Keratinocyte (primary cell): ENCODE results near the gene PDE1C. TPM values are rescaled to one million over a fixed set of nuclear protein-coding genes. Genes with fewer than 3 reads are reported as not detected.

Experiments
- DNase-seq: peaks from one replicate; pipeline ENCODE4 v3.0.0-alpha.2; 2011; ENCODE audit warnings: low read depth, missing footprints, low spot score
- FAIRE-seq: peaks from 2 replicates; lab custom pipeline; 2011; peaks lifted over from hg19 to GRCh38; lab: Jason Lieb, UNC
- H2AFZ ChIP-seq: 2 replicates; pipeline ENCODE4 v1.6.0; 2012; ENCODE audit warnings: low read length, control low read depth, inconsistent platforms; ENCODE audit not compliant: control insufficient read depth
- H3K27ac ChIP-seq: 2 replicates; pipeline ENCODE4 v1.5.1; 2011; ENCODE audit warnings: low read length; ENCODE audit not compliant: control insufficient read depth, insufficient read depth
- H3K27me3 ChIP-seq: 3 replicates; pipeline ENCODE4 v1.6.0; 2011; ENCODE audit warnings: low read length; ENCODE audit not compliant: control insufficient read depth, insufficient read depth; ENCODE audit errors: extremely low read depth
- H3K36me3 ChIP-seq, 2 experiments: 2 replicates in 1 of 2; 3 replicates in 1 of 2; pipeline ENCODE4 v1.5.1; 2011; ENCODE audit warnings: low read length in 2 of 2, mild to moderate bottlenecking in 1 of 2; ENCODE audit not compliant: control insufficient read depth in 2 of 2, insufficient read depth in 2 of 2; ENCODE audit errors: extremely low read depth in 1 of 2
- H3K4me1 ChIP-seq: 3 replicates; pipeline ENCODE4 v1.5.1; 2011; ENCODE audit warnings: low read length; ENCODE audit not compliant: control insufficient read depth, insufficient read depth; ENCODE audit errors: extremely low read depth
- H3K4me2 ChIP-seq: 3 replicates; pipeline ENCODE4 v1.6.0; 2011; ENCODE audit warnings: low read depth, low read length; ENCODE audit not compliant: control insufficient read depth, insufficient read depth; ENCODE audit errors: extremely low read depth
- H3K4me3 ChIP-seq, 3 experiments: fragments of 200-600 bp in 1 of 3; sonication (generic) in 1 of 3; 2 replicates in 2 of 3; 3 replicates in 1 of 3; pipeline ENCODE4 v1.5.1; 2011 to 2016; ENCODE audit warnings: low read length in 3 of 3, mild to moderate bottlenecking in 3 of 3, control low read depth in 2 of 3, inconsistent platforms in 1 of 3, low read depth in 1 of 3, mixed read lengths in 1 of 3, mixed run types in 1 of 3, moderate library complexity in 1 of 3; ENCODE audit not compliant: control insufficient read depth in 2 of 3, insufficient read depth in 2 of 3; ENCODE audit errors: extremely low read depth in 1 of 3
- H3K79me2 ChIP-seq: 2 replicates; pipeline ENCODE4 v1.6.0; 2012; ENCODE audit warnings: low read length; ENCODE audit not compliant: control insufficient read depth, insufficient read depth
- H3K9ac ChIP-seq: 3 replicates; pipeline ENCODE4 v1.6.0; 2011; ENCODE audit warnings: low read length; ENCODE audit not compliant: control insufficient read depth, insufficient read depth; ENCODE audit errors: extremely low read depth
- H3K9me1 ChIP-seq: 3 replicates; pipeline ENCODE4 v1.6.0; 2011; ENCODE audit warnings: low read length; ENCODE audit not compliant: control insufficient read depth, insufficient read depth; ENCODE audit errors: extremely low read depth
- H3K9me3 ChIP-seq: 2 replicates; pipeline ENCODE4 v1.5.1; 2012; ENCODE audit warnings: low read depth, low read length; ENCODE audit not compliant: control insufficient read depth
- H4K20me1 ChIP-seq: 3 replicates; pipeline ENCODE4 v1.6.0; 2011; ENCODE audit warnings: low read length; ENCODE audit not compliant: control insufficient read depth, insufficient read depth; ENCODE audit errors: extremely low read depth
- EZH2 ChIP-seq: IDR thresholded peaks from one replicate; pipeline ENCODE4 v1.6.1; 2012; ENCODE audit warnings: inconsistent platforms, mild to moderate bottlenecking, low read length, moderate library complexity
- dilution Hi-C: fragments of 300-500 bp; cut with MboI; formaldehyde crosslinking; loops from one replicate; pipeline ENCODE4 v1.7.0; 2020; ENCODE audit warnings: low sequenced_read_pairs; ENCODE audit not compliant: extremely low pct_ligation_motif_present
- polyA plus RNA-seq, 5 experiments: library from polyadenylated mRNA; depleted of rRNA in 3 of 5; stranded (reverse) in 3 of 5; stranded (forward) in 1 of 5; unstranded in 1 of 5; fragments of >200 nt; gene quantifications; 1 replicate in 1 of 5; 2 replicates in 3 of 5; 3 replicates in 1 of 5; pipeline versions ENCODE4 v1.2.1 to v1.2.3, GENCODE V29; 2011 to 2012; ENCODE audit warnings: missing spikeins in 2 of 5, low read depth in 1 of 5, low replicate concordance in 1 of 5
- TF ChIP-seq, protein P1 (sequence below), 3 experiments: IDR thresholded peaks in 1 of 3; conservative IDR thresholded peaks in 1 of 3; optimal IDR thresholded peaks in 1 of 3; 2 replicates in 2 of 3; 3 replicates in 1 of 3; pipeline versions ENCODE3 to v1.5.1; 2011; ENCODE audit warnings: low read length in 3 of 3, mild to moderate bottlenecking in 3 of 3, moderate library complexity in 2 of 3, control low read depth in 1 of 3, inconsistent platforms in 1 of 3; ENCODE audit not compliant: insufficient read depth in 2 of 3; ENCODE audit errors: extremely low read depth in 1 of 3

PDE1C gene
- polyA plus RNA-seq, 1 donor (not counting 4 experiments of a cell fraction or from before 2014, with no cell fraction given) = 2.5 TPM

GRCh38 chr7:31796375-31796774 is 273.8 kb downstream of the PDE1C start:
- Histone ChIP-seq H3K9ac (no peak overlapping the region), H3K4me1 (no peaks in the 10 kb centered on the region), H3K9me3 (no peaks in the 10 kb centered on the region), H3K27me3 (no peaks in the 10 kb centered on the region), H3K79me2 (no peaks in the 10 kb centered on the region), H3K4me2 (no peak overlapping the region), H2AFZ (no peak overlapping the region), H3K36me3 (no peaks in the 10 kb centered on the region), H3K9me1 (no peaks in the 10 kb centered on the region), H4K20me1 (no peaks in the 10 kb centered on the region), H3K27ac (no peak overlapping the region), H3K4me3 (no peak overlapping the region)
- DNase-seq = no peak
- dilution Hi-C loops = no loop called here
- FAIRE-seq = no peak
- TF ChIP-seq, protein P1, sequence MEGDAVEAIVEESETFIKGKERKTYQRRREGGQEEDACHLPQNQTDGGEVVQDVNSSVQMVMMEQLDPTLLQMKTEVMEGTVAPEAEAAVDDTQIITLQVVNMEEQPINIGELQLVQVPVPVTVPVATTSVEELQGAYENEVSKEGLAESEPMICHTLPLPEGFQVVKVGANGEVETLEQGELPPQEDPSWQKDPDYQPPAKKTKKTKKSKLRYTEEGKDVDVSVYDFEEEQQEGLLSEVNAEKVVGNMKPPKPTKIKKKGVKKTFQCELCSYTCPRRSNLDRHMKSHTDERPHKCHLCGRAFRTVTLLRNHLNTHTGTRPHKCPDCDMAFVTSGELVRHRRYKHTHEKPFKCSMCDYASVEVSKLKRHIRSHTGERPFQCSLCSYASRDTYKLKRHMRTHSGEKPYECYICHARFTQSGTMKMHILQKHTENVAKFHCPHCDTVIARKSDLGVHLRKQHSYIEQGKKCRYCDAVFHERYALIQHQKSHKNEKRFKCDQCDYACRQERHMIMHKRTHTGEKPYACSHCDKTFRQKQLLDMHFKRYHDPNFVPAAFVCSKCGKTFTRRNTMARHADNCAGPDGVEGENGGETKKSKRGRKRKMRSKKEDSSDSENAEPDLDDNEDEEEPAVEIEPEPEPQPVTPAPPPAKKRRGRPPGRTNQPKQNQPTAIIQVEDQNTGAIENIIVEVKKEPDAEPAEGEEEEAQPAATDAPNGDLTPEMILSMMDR (optimal IDR thresholded peaks at IDR 0.05 in 1 of 3, IDR thresholded peaks at IDR 0.05 in 1 of 3, conservative IDR thresholded peaks at IDR 0.05 in 1 of 3; ENCODE audit: extremely low read depth in 1 of 3, insufficient read depth in 2 of 3, low read length in 3 of 3) = no peak
- no peak for TF ChIP-seq EZH2

DNA sequence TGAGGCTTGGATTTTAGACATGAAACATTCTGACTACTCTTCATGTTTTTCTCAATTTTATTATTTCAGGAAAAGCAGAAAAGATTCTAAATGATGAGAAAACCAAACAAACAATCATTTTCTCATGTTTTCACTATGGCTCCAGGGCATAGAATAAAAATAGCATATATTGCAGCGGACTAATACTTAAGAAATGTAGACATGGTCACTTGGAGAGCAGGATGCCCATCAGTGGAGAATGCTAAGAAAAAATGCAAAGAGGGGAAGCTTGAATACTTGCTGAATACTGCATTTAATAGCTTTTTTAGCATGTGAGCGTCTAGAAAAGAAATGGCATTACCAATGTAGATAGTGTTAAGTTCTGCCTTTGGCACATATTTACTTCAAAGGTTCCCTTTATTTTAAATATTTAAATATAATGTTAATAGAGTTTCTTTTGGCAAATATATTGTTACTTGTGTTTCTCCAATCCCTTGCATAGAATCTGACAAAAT is 275.3 kb downstream of the PDE1C start:
- no peaks in the 10 kb centered on the region for H4K20me1 ChIP-seq
- H3K4me3 ChIP-seq = no peak overlapping the region
- H3K79me2 ChIP-seq = no peaks in the 10 kb centered on the region
- DNase-seq (no peak), FAIRE-seq (no peak)
- TF ChIP-seq, protein P1 (optimal IDR thresholded peaks at IDR 0.05 in 1 of 3, IDR thresholded peaks at IDR 0.05 in 1 of 3, conservative IDR thresholded peaks at IDR 0.05 in 1 of 3; ENCODE audit: extremely low read depth in 1 of 3, insufficient read depth in 2 of 3, low read length in 3 of 3) = no peak
- TF ChIP-seq EZH2 = no peak
- H3K9me1 ChIP-seq = no peaks in the 10 kb centered on the region
- H3K9ac ChIP-seq = no peak overlapping the region
- H3K4me1 ChIP-seq = no peaks in the 10 kb centered on the region
- H3K36me3 ChIP-seq = no peaks in the 10 kb centered on the region
- no peaks in the 10 kb centered on the region for H3K27me3 ChIP-seq
- H3K4me2 ChIP-seq = no peak overlapping the region
- no peaks in the 10 kb centered on the region for H3K9me3 ChIP-seq
- dilution Hi-C loops = no loop called here
- H2AFZ ChIP-seq = no peak overlapping the region
- H3K27ac ChIP-seq = no peak overlapping the region
